GM18873 (cell line): Measurements from ENCODE around the gene RAB11FIP2.
"Not testable (repeated sequence)": the region's sequence is repeated elsewhere in the genome, so short reads cannot be mapped to it uniquely, and the experiment has no call there.

Source experiments
- ATAC-seq: cut with Tn5 transposase; IDR thresholded peaks from one replicate; pipeline ENCODE4 v1.9.1; 2021; ENCODE audit warnings: mild to moderate bottlenecking, moderate library complexity, moderate number of reproducible peaks; ENCODE audit not compliant: unreplicated experiment, low FRiP score

The RAB11FIP2 gene

GRCh38 chr10:118046395-118047156 is at the start of gene RAB11FIP2:
TSS of gene RAB11FIP2 (minus strand) at chr10:118046941. CDS start at chr10:118046163, 778 bp downstream.
- peak; percentile 91 for ATAC-seq

- ATAC-seq, result no peak
These were observed 49.3 kb upstream of the RAB11FIP2 start for GRCh38 chr10:118096022-118096421.

GRCh38 chr10:118092209-118092608 is 45.5 kb upstream of the RAB11FIP2 start:
- no peak for ATAC-seq

GRCh38 chr10:118080817-118081216 is 34.1 kb upstream of the RAB11FIP2 start:
- ATAC-seq, result no peak

GRCh38 chr10:118076705-118077104 is 30.0 kb upstream of the RAB11FIP2 start:
- ATAC-seq, result no peak

- ATAC-seq, result no peak
These were observed 26.1 kb upstream of the RAB11FIP2 start for GRCh38 chr10:118072840-118073239.

- not testable (repeated sequence) for ATAC-seq
These were observed 20.6 kb upstream of the RAB11FIP2 start for GRCh38 chr10:118067389-118067788.

GRCh38 chr10:118062798-118063238 is 16.1 kb upstream of the RAB11FIP2 start:
- no peak for ATAC-seq

- no peak for ATAC-seq
These were observed 11.6 kb upstream of the RAB11FIP2 start for GRCh38 chr10:118058371-118058770.

GRCh38 chr10:118057361-118057760 is 10.6 kb upstream of the RAB11FIP2 start:
- ATAC-seq, result no peak

- ATAC-seq, result no peak
These were observed 7.6 kb upstream of the RAB11FIP2 start for GRCh38 chr10:118054383-118054782.

GRCh38 chr10:118052816-118053215 is 6.1 kb upstream of the RAB11FIP2 start:
- no peak for ATAC-seq

GRCh38 chr10:118047880-118048279 is 1.1 kb upstream of the RAB11FIP2 start:
- ATAC-seq, result no peak

- ATAC-seq, result peak; percentile 13
These were observed 497 bp upstream of the RAB11FIP2 start for GRCh38 chr10:118047157-118047719.

- ATAC-seq, result peak; percentile 20
These were observed 825 bp downstream of the RAB11FIP2 start for GRCh38 chr10:118045837-118046394.

GRCh38 chr10:118045158-118045836 is 1.4 kb downstream of the RAB11FIP2 start:
- ATAC-seq, result no peak

- ATAC-seq, result no peak
These were observed 3.9 kb downstream of the RAB11FIP2 start for GRCh38 chr10:118042827-118043242.

- ATAC-seq, result no peak
These were observed 4.4 kb downstream of the RAB11FIP2 start for GRCh38 chr10:118042336-118042735.

- no peak for ATAC-seq
These were observed 5.4 kb downstream of the RAB11FIP2 start for GRCh38 chr10:118041316-118041715.

GRCh38 chr10:118036281-118036875 is 10.4 kb downstream of the RAB11FIP2 start:
- ATAC-seq, result no peak
